ENCODE data around the gene CCDC146. TPM values are rescaled to one million over a fixed set of nuclear protein-coding genes. Genes with fewer than 3 reads are reported as not detected.
"Not testable (repeated sequence)": the region's sequence is repeated elsewhere in the genome, so short reads cannot be mapped to it uniquely, and the experiment has no call there.

CCDC146 gene
- total RNA-seq, 1 experiment from 2014 or later: 1.4 TPM

- POLR2A ChIA-PET; H3K36me3 ChIP-seq (ENCODE audit: control insufficient read depth, insufficient read depth, low read length); H3K27me3 ChIP-seq (replicated peaks; ENCODE audit: control insufficient read depth, insufficient read depth, low read length); H3K9me3 Mint-ChIP-seq (ENCODE audit: unreplicated experiment); H3K36me3 Mint-ChIP-seq (ENCODE audit: insufficient read depth, unreplicated experiment); H3K9me3 ChIP-seq; BruUV-seq (replicated peaks); H3K4me3 ChIP-seq (ENCODE audit: low read depth, low read length); H3K27me3 Mint-ChIP-seq (ENCODE audit: insufficient read depth, unreplicated experiment); H3K27ac Mint-ChIP-seq (ENCODE audit: unreplicated experiment); H3K4me3 Mint-ChIP-seq (ENCODE audit: unreplicated experiment); H3K4me1 ChIP-seq; DNase-seq; CTCF ChIA-PET; intact Hi-C loops (cut with micrococcal nuclease; ENCODE audit: unreplicated experiment); H3K4me1 Mint-ChIP-seq (ENCODE audit: low read depth, unreplicated experiment): not testable (repeated sequence)
Measured at GRCh38 chr7:77140291-77140690, 17.9 kb downstream of the CCDC146 start.

- H3K4me1 Mint-ChIP-seq (ENCODE audit: low read depth, unreplicated experiment); POLR2A ChIA-PET; H3K4me3 Mint-ChIP-seq (ENCODE audit: unreplicated experiment); H3K27me3 Mint-ChIP-seq (ENCODE audit: insufficient read depth, unreplicated experiment); DNase-seq; H3K27ac Mint-ChIP-seq (ENCODE audit: unreplicated experiment); H3K9me3 ChIP-seq; CTCF ChIA-PET; H3K36me3 ChIP-seq (ENCODE audit: control insufficient read depth, insufficient read depth, low read length); H3K36me3 Mint-ChIP-seq (ENCODE audit: insufficient read depth, unreplicated experiment); H3K9me3 Mint-ChIP-seq (ENCODE audit: unreplicated experiment); H3K4me1 ChIP-seq; H3K4me3 ChIP-seq (ENCODE audit: low read depth, low read length); H3K27me3 ChIP-seq (replicated peaks; ENCODE audit: control insufficient read depth, insufficient read depth, low read length); BruUV-seq (replicated peaks); intact Hi-C loops (cut with micrococcal nuclease; ENCODE audit: unreplicated experiment): not testable (repeated sequence)
Measured at GRCh38 chr7:77152232-77152631, 29.8 kb downstream of the CCDC146 start.

- H3K4me1 Mint-ChIP-seq (ENCODE audit: low read depth, unreplicated experiment); H3K9me3 Mint-ChIP-seq (ENCODE audit: unreplicated experiment); DNase-seq; H3K27ac Mint-ChIP-seq (ENCODE audit: unreplicated experiment); H3K9me3 ChIP-seq; H3K36me3 ChIP-seq (ENCODE audit: control insufficient read depth, insufficient read depth, low read length); BruUV-seq (replicated peaks); H3K27me3 Mint-ChIP-seq (ENCODE audit: insufficient read depth, unreplicated experiment); CTCF ChIA-PET; H3K4me3 Mint-ChIP-seq (ENCODE audit: unreplicated experiment); H3K27me3 ChIP-seq (replicated peaks; ENCODE audit: control insufficient read depth, insufficient read depth, low read length); H3K36me3 Mint-ChIP-seq (ENCODE audit: insufficient read depth, unreplicated experiment); H3K4me1 ChIP-seq; POLR2A ChIA-PET; H3K4me3 ChIP-seq (ENCODE audit: low read depth, low read length); intact Hi-C loops (cut with micrococcal nuclease; ENCODE audit: unreplicated experiment): not testable (repeated sequence)
Measured at GRCh38 chr7:77154917-77155464, 32.6 kb downstream of the CCDC146 start.

- CTCF ChIA-PET; H3K4me1 ChIP-seq; H3K4me3 Mint-ChIP-seq (ENCODE audit: unreplicated experiment); DNase-seq; H3K9me3 Mint-ChIP-seq (ENCODE audit: unreplicated experiment); BruUV-seq (replicated peaks); H3K27me3 Mint-ChIP-seq (ENCODE audit: insufficient read depth, unreplicated experiment); H3K4me1 Mint-ChIP-seq (ENCODE audit: low read depth, unreplicated experiment); H3K27me3 ChIP-seq (replicated peaks; ENCODE audit: control insufficient read depth, insufficient read depth, low read length); H3K27ac Mint-ChIP-seq (ENCODE audit: unreplicated experiment); POLR2A ChIA-PET; H3K36me3 ChIP-seq (ENCODE audit: control insufficient read depth, insufficient read depth, low read length); H3K4me3 ChIP-seq (ENCODE audit: low read depth, low read length); H3K9me3 ChIP-seq; H3K36me3 Mint-ChIP-seq (ENCODE audit: insufficient read depth, unreplicated experiment); intact Hi-C loops (cut with micrococcal nuclease; ENCODE audit: unreplicated experiment): not testable (repeated sequence)
Measured at GRCh38 chr7:77155601-77156377, 33.4 kb downstream of the CCDC146 start.

- H3K36me3 Mint-ChIP-seq (ENCODE audit: insufficient read depth, unreplicated experiment); H3K27me3 ChIP-seq (replicated peaks; ENCODE audit: control insufficient read depth, insufficient read depth, low read length); H3K4me1 ChIP-seq; POLR2A ChIA-PET; H3K9me3 ChIP-seq; H3K4me1 Mint-ChIP-seq (ENCODE audit: low read depth, unreplicated experiment); H3K36me3 ChIP-seq (ENCODE audit: control insufficient read depth, insufficient read depth, low read length); DNase-seq; H3K4me3 ChIP-seq (ENCODE audit: low read depth, low read length); H3K4me3 Mint-ChIP-seq (ENCODE audit: unreplicated experiment); intact Hi-C loops (cut with micrococcal nuclease; ENCODE audit: unreplicated experiment); H3K9me3 Mint-ChIP-seq (ENCODE audit: unreplicated experiment); H3K27ac Mint-ChIP-seq (ENCODE audit: unreplicated experiment); H3K27me3 Mint-ChIP-seq (ENCODE audit: insufficient read depth, unreplicated experiment); BruUV-seq (replicated peaks); CTCF ChIA-PET: not testable (repeated sequence)
Measured at GRCh38 chr7:77157034-77157433, 34.6 kb downstream of the CCDC146 start.

Measured in Caco-2 (cell line).